GM21390 (cell line): ENCODE data around the gene NTM.

Experiments used
- ATAC-seq: cut with Tn5 transposase; IDR thresholded peaks from one replicate; pipeline ENCODE4 v1.9.1; 2021; ENCODE audit not compliant: unreplicated experiment

The NTM gene

GRCh38 chr11:131593301-131593700 is 222.9 kb downstream of the NTM start:
- ATAC-seq, result no peak

GRCh38 chr11:131595797-131596196 is 225.4 kb downstream of the NTM start:
- no peak for ATAC-seq

DNA sequence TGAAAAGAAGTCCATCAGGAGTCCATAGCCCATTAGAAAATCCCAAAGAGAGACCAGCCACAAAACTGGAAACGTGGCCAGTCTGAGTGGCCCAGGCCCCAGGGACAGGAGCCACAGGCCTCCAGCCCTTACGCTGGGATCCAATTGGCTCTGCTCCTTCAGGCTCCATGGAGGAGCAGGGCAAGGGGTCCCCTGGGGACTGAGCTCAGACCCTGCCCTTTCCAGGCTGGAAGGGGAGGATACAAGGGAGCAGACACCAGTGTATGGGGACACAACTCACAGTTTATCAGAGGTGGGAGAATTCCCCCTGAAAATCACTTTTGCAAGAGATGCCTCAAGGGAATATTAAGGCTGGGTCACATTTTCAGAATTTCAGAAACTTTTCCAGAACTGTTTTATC is 227.5 kb downstream of the NTM start:
- ATAC-seq, result no peak

DNA sequence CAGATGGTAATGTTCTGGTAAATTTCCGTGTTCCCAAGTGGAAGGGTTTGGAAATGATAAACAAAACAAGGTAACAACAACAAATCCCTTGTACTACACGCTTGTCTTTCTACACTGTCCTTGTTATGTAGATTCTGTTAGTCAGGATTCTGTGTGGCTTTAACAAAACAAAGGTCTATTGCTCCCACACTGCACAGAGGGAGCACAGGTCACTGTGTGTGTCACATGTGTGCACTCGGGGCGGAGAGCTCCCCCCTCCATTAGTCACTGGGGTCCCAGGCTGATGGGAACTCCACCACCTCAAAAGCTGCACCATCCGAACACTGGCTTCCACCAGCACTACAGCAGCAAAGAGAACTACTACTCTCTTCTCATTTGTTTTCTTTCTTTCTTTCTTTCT is 227.9 kb downstream of the NTM start:
- ATAC-seq, result no peak

DNA sequence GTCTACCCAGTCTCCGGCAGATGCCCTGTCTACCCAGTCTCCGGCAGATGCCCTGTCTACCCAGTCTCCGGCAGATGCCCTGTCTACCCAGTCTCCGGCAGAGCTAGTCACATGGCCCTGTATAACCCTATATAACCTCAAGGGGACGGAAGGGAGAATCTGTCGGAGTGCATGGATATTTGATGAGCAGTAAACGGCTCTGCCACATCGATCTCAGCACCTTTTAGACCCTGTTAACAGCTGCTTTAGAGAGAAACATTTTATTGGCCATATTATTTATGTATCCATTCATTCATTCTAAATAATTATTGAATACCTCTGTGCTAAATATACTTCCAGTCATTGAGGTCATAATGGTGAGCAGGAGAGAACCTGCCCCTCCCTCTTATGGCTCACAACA is 228.9 kb downstream of the NTM start:
- no peak for ATAC-seq

DNA sequence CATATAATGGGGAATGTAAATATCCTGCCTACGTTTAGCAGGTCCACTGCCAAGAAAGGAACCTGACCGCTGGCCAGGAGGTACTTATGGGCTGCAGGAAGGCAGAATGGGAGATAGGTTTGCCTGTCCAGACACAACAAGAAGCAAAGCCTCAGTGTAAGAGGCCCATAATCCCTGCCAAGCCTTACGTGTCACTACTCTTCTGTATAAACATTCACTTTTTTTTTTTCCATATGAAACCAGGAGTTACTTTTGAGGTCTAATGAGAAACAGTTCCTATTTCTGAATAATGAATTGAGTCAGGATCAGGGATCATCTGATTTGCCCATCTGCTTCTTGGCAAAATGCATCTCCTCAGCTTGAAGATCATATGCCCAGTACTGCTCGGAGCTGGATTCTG is 230.2 kb downstream of the NTM start:
- ATAC-seq, result no peak

GRCh38 chr11:131601586-131601985 is 231.2 kb downstream of the NTM start:
- no peak for ATAC-seq

GRCh38 chr11:131602431-131602830 is 232.0 kb downstream of the NTM start:
- ATAC-seq, result no peak

GRCh38 chr11:131606811-131607335 is 236.5 kb downstream of the NTM start:
- ATAC-seq, result no peak

DNA sequence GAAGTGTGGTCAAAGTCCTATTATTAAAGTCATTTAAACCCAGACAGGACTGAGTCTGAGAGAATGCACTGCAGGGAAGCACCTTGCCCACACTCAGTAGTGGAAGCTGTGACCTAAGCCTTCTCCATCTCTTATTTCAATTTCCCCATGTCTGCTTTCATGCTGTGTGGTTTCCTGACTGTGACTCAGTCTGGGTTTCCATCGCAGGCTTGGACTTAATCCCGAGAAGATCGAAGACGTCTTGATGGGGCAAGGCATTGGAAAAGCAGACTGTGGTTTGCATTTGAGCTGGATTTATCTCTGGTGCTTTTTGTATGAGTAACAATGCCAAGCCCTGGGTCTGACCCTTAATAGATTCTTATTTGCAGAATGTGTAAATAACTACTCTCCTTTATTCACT is 238.9 kb downstream of the NTM start:
- no peak for ATAC-seq

DNA sequence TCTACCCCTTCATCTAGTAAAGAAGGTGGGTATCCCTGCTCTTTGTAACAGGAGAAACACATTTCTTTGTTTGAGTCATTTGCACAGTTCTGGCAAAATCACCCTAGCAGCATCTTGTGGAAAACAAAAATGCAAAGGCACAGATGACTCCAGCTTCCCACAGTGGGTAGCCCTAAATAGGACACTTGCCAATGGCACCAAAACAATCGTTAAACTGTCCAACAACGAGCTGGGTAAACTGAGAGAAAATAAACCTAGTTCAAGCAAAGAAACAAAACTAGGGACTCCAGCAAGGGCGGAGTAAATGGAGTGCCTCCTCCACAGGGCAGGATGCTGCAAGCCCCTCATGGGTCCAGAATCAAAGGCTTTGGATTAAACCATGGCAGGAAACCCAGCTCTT is 239.5 kb downstream of the NTM start:
- ATAC-seq, result no peak

DNA sequence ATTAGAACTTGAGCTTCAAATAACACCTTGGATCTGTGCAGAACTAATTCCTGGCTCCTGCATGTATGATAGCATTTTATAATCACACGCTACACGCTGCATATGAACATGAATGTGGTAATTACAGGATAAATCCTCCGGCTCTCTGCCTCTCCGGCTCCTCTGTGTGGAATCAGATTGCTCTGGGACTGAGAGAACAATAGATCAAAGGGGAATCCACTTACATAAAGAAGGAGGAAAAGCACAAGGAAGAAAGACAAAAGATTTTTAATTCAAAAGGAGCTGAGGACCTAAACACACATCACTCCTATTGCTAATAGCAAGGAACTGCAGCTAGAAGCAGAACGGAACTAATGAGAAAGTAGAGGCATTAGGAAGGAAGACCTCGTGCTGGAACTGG is 240.9 kb downstream of the NTM start:
- ATAC-seq, result no peak

DNA sequence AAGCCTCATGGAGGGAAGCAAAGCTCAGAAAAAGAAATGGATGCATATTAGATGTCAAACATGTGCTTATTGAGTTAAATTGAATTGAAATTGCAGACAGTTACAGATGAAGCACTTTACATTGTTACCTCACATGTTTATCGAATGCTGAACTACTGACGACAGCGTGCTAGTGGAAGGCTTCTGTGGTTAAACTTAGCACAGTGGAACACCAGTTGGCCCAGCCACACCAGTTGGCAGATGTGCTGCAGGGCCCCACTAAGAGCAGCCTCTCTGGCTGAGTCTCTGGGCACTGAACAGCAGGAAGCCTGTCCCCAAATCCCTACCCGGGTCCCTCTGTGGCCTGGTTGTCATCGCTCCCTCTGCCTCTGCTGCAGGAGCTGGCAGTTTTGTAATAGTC is 242.1 kb downstream of the NTM start:
- no peak for ATAC-seq

DNA sequence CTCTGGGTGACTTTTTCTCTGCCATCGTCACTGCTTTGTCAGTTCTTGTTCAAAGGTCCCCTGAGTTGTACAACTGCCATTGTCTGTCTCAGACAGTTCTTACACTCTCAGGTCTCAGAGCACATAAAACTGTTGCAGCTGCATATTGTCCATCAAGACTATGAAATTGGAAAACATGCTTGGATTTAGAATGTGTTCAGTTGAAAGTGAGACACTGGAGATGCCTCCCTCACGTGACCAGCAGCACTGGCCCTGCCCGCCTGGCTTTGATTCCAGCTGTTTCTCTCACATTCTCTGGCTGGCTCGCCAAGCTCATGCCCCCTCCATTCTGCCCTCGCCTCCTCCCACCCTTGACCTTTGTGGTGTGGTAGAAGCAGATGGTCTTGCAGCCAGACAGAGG is 244.2 kb downstream of the NTM start:
- ATAC-seq, result no peak

DNA sequence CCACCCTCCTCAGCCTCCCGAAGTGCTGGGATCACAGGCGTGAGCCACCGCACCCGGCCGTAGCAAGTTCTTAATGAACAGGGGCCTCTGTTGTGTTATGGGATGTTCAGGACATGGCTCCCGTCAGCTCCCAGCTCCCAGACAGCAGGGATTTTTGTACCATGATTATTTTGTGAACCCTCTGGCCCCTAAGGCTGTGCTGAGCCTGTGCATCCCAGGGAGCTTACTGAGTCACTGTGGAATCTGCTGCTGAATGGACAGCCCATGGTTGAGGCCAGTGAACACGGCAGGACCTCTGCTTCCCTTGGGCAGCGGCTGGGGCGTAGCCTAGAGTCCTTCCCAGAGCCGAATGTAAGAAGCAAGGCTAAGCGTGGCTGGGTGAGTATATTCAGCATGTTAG is 245.2 kb downstream of the NTM start:
- ATAC-seq, result no peak

DNA sequence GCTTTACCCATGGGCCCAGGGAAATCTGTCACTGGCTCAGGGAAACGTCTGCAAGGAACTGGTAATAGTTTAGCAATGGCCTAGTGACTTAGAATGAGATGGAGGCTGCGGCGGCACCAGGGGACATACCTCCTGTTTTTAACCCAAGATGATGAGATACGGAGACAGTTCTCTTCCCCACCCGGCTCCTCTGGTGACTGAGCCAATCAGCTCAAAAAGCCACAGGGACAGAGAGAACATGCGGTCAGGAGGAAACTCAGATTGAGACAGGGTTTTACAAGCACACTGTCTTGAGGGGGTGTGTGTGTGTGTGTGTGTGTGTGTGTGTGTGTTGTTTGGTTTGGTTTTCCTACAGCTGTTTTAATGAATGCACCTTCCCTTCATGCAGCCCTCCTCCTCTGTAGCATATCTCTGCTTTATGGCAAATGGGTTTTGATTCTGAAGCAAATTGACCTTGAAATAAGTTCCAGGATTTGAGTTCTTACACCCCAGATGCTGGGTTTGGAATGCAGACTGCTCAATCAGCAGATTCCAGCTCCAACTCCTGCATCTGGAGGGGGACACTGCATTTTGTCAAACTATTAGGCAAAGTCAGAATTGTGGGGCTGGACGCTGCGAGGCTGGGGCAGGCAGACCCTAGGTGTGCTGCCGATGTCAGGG is 246.2 kb downstream of the NTM start:
- no peak for ATAC-seq

GRCh38 chr11:131618201-131618600 is 247.8 kb downstream of the NTM start:
- no peak for ATAC-seq

GRCh38 chr11:131622193-131622592 is 251.8 kb downstream of the NTM start:
- no peak for ATAC-seq

GRCh38 chr11:131624531-131624930 is 254.1 kb downstream of the NTM start:
- no peak for ATAC-seq

GRCh38 chr11:131626788-131627187 is 256.4 kb downstream of the NTM start:
- ATAC-seq, result no peak

- no peak for ATAC-seq
Measured at GRCh38 chr11:131628739-131629138, 258.3 kb downstream of the NTM start.

DNA sequence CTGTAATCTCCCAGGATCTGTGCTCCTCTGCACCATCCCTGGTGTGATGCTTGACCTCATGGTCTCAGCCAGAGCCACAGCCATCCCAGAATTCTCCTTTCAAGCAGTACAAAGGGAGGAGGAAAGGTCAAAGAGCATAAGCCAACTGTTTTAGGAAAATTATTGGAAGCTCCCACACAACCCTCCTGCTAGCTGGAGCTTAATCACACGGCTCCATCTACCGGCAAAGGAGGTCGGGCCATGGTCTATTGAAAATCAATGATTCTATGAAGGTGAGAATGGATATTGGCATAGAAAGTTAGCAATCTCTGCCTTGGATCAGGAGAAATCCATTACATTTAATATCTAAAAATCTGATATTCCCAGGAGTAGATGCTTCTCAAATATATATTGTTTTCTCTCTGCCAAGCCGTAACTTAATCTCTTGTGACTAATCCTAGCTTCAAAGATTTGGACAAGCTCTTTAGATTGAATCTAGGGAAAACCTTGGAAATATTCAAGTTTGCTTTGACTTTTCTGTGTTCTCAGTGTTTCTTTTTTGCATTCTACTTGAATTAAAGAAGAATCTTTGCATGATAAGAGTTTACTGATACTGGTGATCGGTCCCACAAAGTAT is 259.6 kb downstream of the NTM start:
- no peak for ATAC-seq

DNA sequence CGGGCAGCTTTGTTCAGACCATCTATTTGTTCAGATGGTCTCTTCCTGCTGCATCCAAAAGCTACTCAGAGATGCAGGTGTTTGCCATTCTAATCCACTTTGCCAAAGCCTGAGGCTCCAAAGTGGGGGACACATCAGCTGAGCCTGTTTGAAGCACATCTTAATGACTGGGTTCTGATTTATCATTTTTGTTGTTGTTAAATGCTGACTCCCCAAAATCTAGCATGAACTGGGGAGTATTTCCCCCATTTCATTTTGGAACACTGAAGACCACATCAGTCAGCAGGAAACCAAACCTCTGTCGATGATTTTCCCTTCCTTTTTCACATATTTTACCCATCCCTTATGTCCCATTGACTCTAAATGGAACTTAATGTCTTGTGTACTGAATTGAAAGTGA is 262.6 kb downstream of the NTM start:
- no peak for ATAC-seq
